IMR-90 (cell line): Measurements from ENCODE around the gene ATP2C2. TPM values are rescaled to one million over a fixed set of nuclear protein-coding genes. Genes with fewer than 3 reads are reported as not detected.

Experiments
- ATAC-seq: fragments of 200-7000 bp; cut with Tn5 transposase; 2 replicates; pipeline ENCODE4 v1.9.1; 2020; ENCODE audit warnings: low read depth, mild to moderate bottlenecking, moderate library complexity
- BruUV-seq: library from RNA; stranded (reverse); fragments of 400-500 nt; replicated peaks from 2 replicates; lab custom pipeline; 2021; lab: Mats Ljungman, UMichigan
- CTCF ChIA-PET: fragments of 300-600 bp; formaldehyde crosslinking; extraction: SDS; loops from one replicate; lab custom pipeline; 2021; ENCODE audit warnings: antibody characterized with exemption; lab: Yijun Ruan, JAX
- POLR2A ChIA-PET: fragments of 300-600 bp; sonication (Branson Sonifier 250); formaldehyde crosslinking; loops from one replicate; lab custom pipeline; 2022; ENCODE audit warnings: antibody characterized with exemption; ENCODE audit not compliant: unreplicated experiment; lab: Charles Lee
- DNase-seq: peaks from one replicate; pipeline ENCODE4 v3.0.0; 2013
- H2AFZ ChIP-seq: replicated peaks from 2 replicates; pipeline ENCODE3; 2013; ENCODE audit warnings: low read length, mild to moderate bottlenecking; ENCODE audit not compliant: poor library complexity
- H2AK5ac ChIP-seq: 2 replicates; pipeline ENCODE4 v1.6.1; 2013; ENCODE audit warnings: low read depth, low read length, inconsistent platforms
- H2AK9ac ChIP-seq: replicated peaks from 2 replicates; pipeline ENCODE3; 2013; ENCODE audit warnings: mild to moderate bottlenecking, low read depth, low read length, moderate library complexity; ENCODE audit not compliant: poor library complexity
- H2BK120ac ChIP-seq: 2 replicates; pipeline ENCODE4 v1.6.1; 2013; ENCODE audit warnings: low read depth, low read length, inconsistent platforms
- H2BK15ac ChIP-seq: 3 replicates; pipeline ENCODE4 v1.6.1; 2013; ENCODE audit warnings: low read depth, low read length, inconsistent platforms
- H2BK20ac ChIP-seq: 2 replicates; pipeline ENCODE4 v1.6.1; 2013; ENCODE audit warnings: low read depth, mild to moderate bottlenecking, inconsistent platforms, low read length, moderate library complexity
- H2BK5ac ChIP-seq: 2 replicates; pipeline ENCODE4 v1.6.1; 2013; ENCODE audit warnings: mild to moderate bottlenecking, low read depth, low read length, inconsistent platforms; ENCODE audit not compliant: poor library complexity, severe bottlenecking
- H3K14ac ChIP-seq: replicated peaks from 2 replicates; pipeline ENCODE4 v1.6.1; 2013; ENCODE audit warnings: low read depth, low read length, inconsistent platforms
- H3K18ac ChIP-seq: 2 replicates; pipeline ENCODE4 v1.6.1; 2013; ENCODE audit warnings: low read depth, low read length, control low read depth
- H3K23ac ChIP-seq: 2 replicates; pipeline ENCODE4 v1.6.1; 2013; ENCODE audit warnings: low read depth, low read length, inconsistent platforms
- H3K27ac ChIP-seq: 2 replicates; pipeline ENCODE4 v1.5.1; 2013; ENCODE audit warnings: mild to moderate bottlenecking, control low read depth, low read length; ENCODE audit not compliant: insufficient read depth
- H3K27me3 ChIP-seq: 2 replicates; pipeline ENCODE4 v1.6.1; 2013; ENCODE audit warnings: low read length; ENCODE audit not compliant: control insufficient read depth, insufficient read depth
- H3K36me3 ChIP-seq: 2 replicates; pipeline ENCODE4 v1.6.1; 2013; ENCODE audit warnings: low read length, mixed read lengths; ENCODE audit not compliant: control insufficient read depth, insufficient read depth
- H3K4ac ChIP-seq: 2 replicates; pipeline ENCODE4 v1.6.1; 2013; ENCODE audit warnings: low read depth, low read length, inconsistent platforms
- H3K4me1 ChIP-seq: 2 replicates; pipeline ENCODE4 v1.6.1; 2013; ENCODE audit warnings: low read length, mixed read lengths; ENCODE audit not compliant: control insufficient read depth, insufficient read depth
- H3K4me2 ChIP-seq: 2 replicates; pipeline ENCODE4 v1.6.1; 2013; ENCODE audit warnings: low read depth, mild to moderate bottlenecking, control low read depth, low read length, moderate library complexity
- H3K4me3 ChIP-seq: 2 replicates; pipeline ENCODE4 v1.5.1; 2013; ENCODE audit warnings: low read depth, mild to moderate bottlenecking, control low read depth, low read length, moderate library complexity; ENCODE audit not compliant: insufficient read depth
- H3K56ac ChIP-seq: 2 replicates; pipeline ENCODE4 v1.6.1; 2013; ENCODE audit warnings: low read length, inconsistent platforms; ENCODE audit not compliant: insufficient read depth; ENCODE audit errors: extremely low read depth
- H3K79me1 ChIP-seq, 2 experiments: 2 replicates each; pipeline ENCODE4 v1.6.1; 2013; ENCODE audit warnings: low read length in 2 of 2, inconsistent platforms in 1 of 2, low read depth in 1 of 2
- H3K9ac ChIP-seq: 2 replicates; pipeline ENCODE4 v1.6.1; 2013; ENCODE audit warnings: low read depth, low read length, control low read depth
- H3K9me1 ChIP-seq: 2 replicates; pipeline ENCODE4 v1.6.1; 2013; ENCODE audit warnings: low read length, inconsistent platforms; ENCODE audit not compliant: insufficient read depth
- H3K9me3 ChIP-seq: 2 replicates; pipeline ENCODE4 v1.6.1; 2013; ENCODE audit warnings: low read length; ENCODE audit not compliant: control insufficient read depth, insufficient read depth
- H4K20me1 ChIP-seq: 2 replicates; pipeline ENCODE4 v1.6.1; 2013; ENCODE audit warnings: low read length, inconsistent platforms; ENCODE audit not compliant: insufficient read depth
- H4K5ac ChIP-seq: 2 replicates; pipeline ENCODE4 v1.6.1; 2013; ENCODE audit warnings: mild to moderate bottlenecking, low read depth, low read length, control low read depth
- H4K8ac ChIP-seq, 2 experiments: 2 replicates each; pipeline ENCODE4 v1.6.1; 2013; ENCODE audit warnings: low read depth in 2 of 2, low read length in 2 of 2, control low read depth in 1 of 2, inconsistent platforms in 1 of 2
- H4K91ac ChIP-seq: 2 replicates; pipeline ENCODE4 v1.6.1; 2013; ENCODE audit warnings: low read depth, low read length, inconsistent platforms; ENCODE audit not compliant: insufficient read depth
- CEBPB ChIP-seq: IDR thresholded peaks from 2 replicates; pipeline ENCODE4 v1.6.1; 2012; ENCODE audit warnings: low read depth, low read length, improper control_type of control experiment
- FOS ChIP-seq: fragments of 150-350 bp; IDR thresholded peaks from 2 replicates; pipeline ENCODE4 v1.6.1; 2016; ENCODE audit warnings: low read depth, low read length
- MXI1 ChIP-seq: IDR thresholded peaks from 2 replicates; pipeline ENCODE4 v1.6.1; 2012; ENCODE audit warnings: low read depth, mild to moderate bottlenecking, low read length, moderate library complexity, borderline replicate concordance
- RAD21 ChIP-seq: IDR thresholded peaks from 2 replicates; pipeline ENCODE4 v1.6.1; 2012; ENCODE audit warnings: low read length, improper control_type of control experiment
- WGBS, 2 experiments: methylation state at CpG; one replicate each; pipeline versions ENCODE4 v1.1.5 to v1.1.7; 2013; ENCODE audit warnings: missing lambda C conversion rate in 2 of 2; ENCODE audit not compliant: insufficient read length in 1 of 2; ENCODE audit errors: extremely low coverage in 2 of 2; 5-methylcytosine and 5-hydroxymethylcytosine counted together
- dilution Hi-C: fragments of 300-500 bp; cut with HindIII; formaldehyde crosslinking; loops from one replicate; pipeline ENCODE4 v1.14.3; 2018; ENCODE audit warnings: low sequenced_read_pairs; ENCODE audit not compliant: unreplicated experiment
- in situ Hi-C: fragments of 300-500 bp; cut with MboI; formaldehyde crosslinking; loops from 3 replicates; pipeline ENCODE4 v1.14.3; 2019; ENCODE audit warnings: low sequenced_read_pairs, inconsistent platforms, mixed read lengths
- intact Hi-C: fragments of 100-400 bp; cut with micrococcal nuclease; formaldehyde crosslinking; loops from 2 replicates; pipeline ENCODE4 v1.10.0; 2022
- polyA plus RNA-seq, 3 experiments: library from polyadenylated mRNA; depleted of rRNA; stranded (reverse); fragments of >200 nt; gene quantifications; 2 replicates each; pipeline ENCODE4 v1.2.3, GENCODE V29; 2012; ENCODE audit warnings: low replicate concordance in 1 of 3
- total RNA-seq: library from RNA; depleted of rRNA; stranded (reverse); fragments of >200 nt; gene quantifications from 2 replicates; pipeline ENCODE4 v1.2.3, GENCODE V29; 2012

ATP2C2 gene
- total and polyA plus RNA-seq, 2 of the 4 experiments (the other 2 are of a cell fraction): not detected

DNA sequence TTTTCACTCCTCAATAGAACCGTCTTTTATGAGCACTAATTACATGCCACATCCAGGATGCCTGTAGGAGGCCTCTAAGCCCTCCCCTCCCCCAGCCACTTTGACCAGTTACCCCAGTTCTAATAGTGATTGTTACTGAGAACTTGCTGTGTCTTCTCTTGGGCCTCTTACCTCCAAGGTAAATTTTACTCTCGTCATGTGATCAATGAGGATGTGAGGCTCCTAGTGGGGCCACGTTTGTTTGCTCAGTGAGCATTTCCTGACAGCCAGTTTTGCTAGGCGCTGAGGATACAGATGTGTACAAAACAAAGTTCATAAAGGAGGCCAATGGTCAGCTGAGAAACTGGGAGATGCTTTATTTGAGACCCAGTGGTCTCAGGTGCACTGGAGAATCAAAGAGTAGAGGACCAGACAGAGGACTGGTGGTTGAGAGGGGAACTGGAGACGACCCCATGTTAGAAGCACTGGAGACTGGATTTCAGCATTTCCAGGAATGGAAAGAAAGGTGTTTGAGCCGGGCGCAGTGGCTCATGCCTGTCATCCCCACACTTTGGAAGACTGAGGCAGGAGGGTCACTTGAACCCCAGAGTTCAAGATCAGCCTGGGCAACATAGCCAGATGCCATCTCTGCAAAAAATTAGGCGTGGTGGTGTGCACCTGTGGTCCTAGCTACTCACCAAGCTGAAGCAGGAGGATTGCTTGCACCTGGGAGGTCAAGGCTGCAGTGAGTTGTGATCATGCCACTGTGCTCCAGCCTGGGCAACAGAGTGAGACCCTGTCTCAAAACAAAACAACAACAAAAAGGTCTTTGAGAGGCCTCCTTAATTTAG lies 2.6 kb downstream of the ATP2C2 start:
- no peak overlapping the region for H2BK20ac ChIP-seq
- no peak overlapping the region for H2BK15ac ChIP-seq
- no peaks in the 10 kb centered on the region for H3K4me1 ChIP-seq
- no peak overlapping the region for H3K56ac ChIP-seq
- no peak overlapping the region for H2AFZ ChIP-seq
- TF ChIP-seq RAD21 (no peak), CEBPB (no peak), FOS (no peak), MXI1 (no peak)
- no peak overlapping the region for H3K23ac ChIP-seq
- H3K4me2 ChIP-seq: no peak overlapping the region
- no peak overlapping the region for H3K18ac ChIP-seq
- H4K8ac ChIP-seq: no peak overlapping the region
- H3K27ac ChIP-seq: no peak overlapping the region
- H3K9ac ChIP-seq: no peak overlapping the region
- no peak overlapping the region for H2BK5ac ChIP-seq
- DNase-seq: no peak
- H2BK120ac ChIP-seq: no peak overlapping the region
- peaks cover 84% of the 10 kb centered on the region for H3K27me3 ChIP-seq
- no peak overlapping the region for H3K4ac ChIP-seq
- WGBS, 2 experiments: 73% methylated on average over 3 of the region's 8 CpGs; no CpG with 5 or more reads in 1 of the 2 experiments
- no peaks in the 10 kb centered on the region; the same call in 1 of the 2 replicates for H3K9me3 ChIP-seq
- no peak overlapping the region for H2AK9ac ChIP-seq
- no peak overlapping the region for H3K4me3 ChIP-seq
- in situ Hi-C loops (no loop called here), dilution Hi-C loops (no loop called here), intact Hi-C loops (no loop called here)
- ATAC-seq: no peak
- H4K20me1 ChIP-seq: no peaks in the 10 kb centered on the region
- H3K14ac ChIP-seq: no peak overlapping the region
- H3K79me1 ChIP-seq: no peaks in the 10 kb centered on the region
- H4K91ac ChIP-seq: no peak overlapping the region
- no TSS peak for BruUV-seq
- CTCF ChIA-PET: no interaction called here
- no peak overlapping the region for H4K5ac ChIP-seq
- POLR2A ChIA-PET: no interaction called here
- H2AK5ac ChIP-seq: no peak overlapping the region
- no peaks in the 10 kb centered on the region for H3K9me1 ChIP-seq
- H3K36me3 ChIP-seq: no peaks in the 10 kb centered on the region
